WTC11 (cell line): ENCODE results near the gene PLEKHA6. TPM values are rescaled to one million over a fixed set of nuclear protein-coding genes. Genes with fewer than 3 reads are reported as not detected.

Experiments
- ATAC-seq: fragments of 200-7000 bp; cut with Tn5 transposase; 2 replicates; pipeline ENCODE4 v1.10.0; 2021; ENCODE audit warnings: mild to moderate bottlenecking, moderate library complexity
- CTCF ChIA-PET: fragments of 300-600 bp; sonication (Branson Sonifier 250); formaldehyde crosslinking; loops from one replicate; lab custom pipeline; 2021; ENCODE audit warnings: antibody characterized with exemption; lab: Charles Lee
- POLR2A ChIA-PET: fragments of 350-600 bp; sonication (Branson Sonifier 250); formaldehyde crosslinking; loops from one replicate; lab custom pipeline; 2021; ENCODE audit warnings: antibody characterized with exemption; lab: Charles Lee
- DNase-seq: peaks from one replicate; pipeline ENCODE4 v3.0.0; 2021; ENCODE audit warnings: low spot score
- H3K27ac Mint-ChIP-seq: 2 replicates; pipeline ENCODE4 v1.8.0; 2021; ENCODE audit warnings: mixed read lengths
- H3K27me3 Mint-ChIP-seq: 2 replicates; pipeline ENCODE4 v1.8.0; 2021; ENCODE audit warnings: low read depth, mild to moderate bottlenecking, moderate library complexity, mixed read lengths
- H3K36me3 Mint-ChIP-seq: 2 replicates; pipeline ENCODE4 v1.8.0; 2021; ENCODE audit warnings: mixed read lengths
- H3K4me1 Mint-ChIP-seq: 2 replicates; pipeline ENCODE4 v1.8.0; 2022; ENCODE audit warnings: mixed read lengths
- H3K4me3 Mint-ChIP-seq: 2 replicates; pipeline ENCODE4 v1.8.0; 2021; ENCODE audit warnings: mild to moderate bottlenecking, moderate library complexity, mixed read lengths
- H3K9me3 Mint-ChIP-seq: 2 replicates; pipeline ENCODE4 v1.8.0; 2021; ENCODE audit warnings: mixed read lengths
- ELF4 ChIP-seq: sonication (generic); formaldehyde crosslinking; IDR thresholded peaks from 2 replicates; pipeline ENCODE4 v1.8.1; 2022; ENCODE audit warnings: low read depth, mild to moderate bottlenecking, moderate library complexity, missing genetic modification reagents
- FOXK1 ChIP-seq: sonication (generic); formaldehyde crosslinking; IDR thresholded peaks from 2 replicates; pipeline ENCODE4 v1.8.0; 2022; ENCODE audit warnings: mild to moderate bottlenecking, moderate library complexity, missing genetic modification reagents
- IRF1 ChIP-seq: sonication (generic); formaldehyde crosslinking; IDR thresholded peaks from 2 replicates; pipeline ENCODE4 v1.8.0; 2023; ENCODE audit warnings: missing genetic modification reagents
- JUN ChIP-seq: sonication (generic); formaldehyde crosslinking; IDR thresholded peaks from 2 replicates; pipeline ENCODE4 v1.8.0; 2023; ENCODE audit warnings: mild to moderate bottlenecking, missing genetic modification reagents
- MYBL2 ChIP-seq: sonication (generic); formaldehyde crosslinking; IDR thresholded peaks from 2 replicates; pipeline ENCODE4 v1.8.1; 2023; ENCODE audit warnings: mild to moderate bottlenecking, moderate library complexity, missing genetic modification reagents
- PRRX2 ChIP-seq: fragments of 250-450 bp; sonication (Bioruptor Pico); IDR thresholded peaks from 2 replicates; pipeline ENCODE4 v1.8.0; 2021; ENCODE audit warnings: mild to moderate bottlenecking
- RELA ChIP-seq: sonication (generic); formaldehyde crosslinking; IDR thresholded peaks from 2 replicates; pipeline ENCODE4 v1.8.1; 2022; ENCODE audit warnings: missing genetic modification reagents, mild to moderate bottlenecking, borderline replicate concordance
- SMAD4 ChIP-seq: sonication (generic); formaldehyde crosslinking; IDR thresholded peaks from 2 replicates; pipeline ENCODE4 v1.8.0; 2022; ENCODE audit warnings: mild to moderate bottlenecking, missing genetic modification reagents
- TEAD1 ChIP-seq: sonication (generic); formaldehyde crosslinking; IDR thresholded peaks from 2 replicates; pipeline ENCODE4 v1.8.0; 2022; ENCODE audit warnings: mild to moderate bottlenecking, missing genetic modification reagents
- TEAD4 ChIP-seq: sonication (generic); formaldehyde crosslinking; IDR thresholded peaks from 2 replicates; pipeline ENCODE4 v1.8.0; 2022; ENCODE audit warnings: mild to moderate bottlenecking, missing genetic modification reagents
- TP53 ChIP-seq: sonication (generic); formaldehyde crosslinking; IDR thresholded peaks from 2 replicates; pipeline ENCODE4 v1.8.1; 2023; ENCODE audit warnings: mild to moderate bottlenecking, missing genetic modification reagents
- USF2 ChIP-seq: sonication (generic); formaldehyde crosslinking; IDR thresholded peaks from 2 replicates; pipeline ENCODE4 v1.8.1; 2023; ENCODE audit warnings: mild to moderate bottlenecking, missing genetic modification reagents, moderate library complexity
- ZNF232 ChIP-seq: sonication (generic); formaldehyde crosslinking; IDR thresholded peaks from 2 replicates; pipeline ENCODE4 v1.8.0; 2022; ENCODE audit warnings: mild to moderate bottlenecking, missing genetic modification reagents
- ZNF671 ChIP-seq: fragments of 250-450 bp; sonication (Bioruptor Pico); IDR thresholded peaks from 2 replicates; pipeline ENCODE4 v1.8.0; 2021; ENCODE audit warnings: mild to moderate bottlenecking
- total RNA-seq: library from RNA; stranded (reverse); gene quantifications from 3 replicates; pipeline ENCODE4 v1.2.3, GENCODE V29; 2021
- TF ChIP-seq, protein P1 (sequence below): sonication (generic); formaldehyde crosslinking; IDR thresholded peaks from 2 replicates; pipeline ENCODE4 v1.8.1; 2022; ENCODE audit warnings: low read depth, mild to moderate bottlenecking, moderate library complexity, missing genetic modification reagents, borderline replicate concordance
- TF ChIP-seq, protein P2 (sequence below): sonication (generic); formaldehyde crosslinking; IDR thresholded peaks from 2 replicates; pipeline ENCODE4 v1.8.0; 2022; ENCODE audit warnings: mild to moderate bottlenecking, missing genetic modification reagents
- TF ChIP-seq, protein P3 (sequence below): fragments of 250-450 bp; sonication (Bioruptor Pico); conservative IDR thresholded peaks from 2 replicates; pipeline ENCODE4 v1.9.0; 2021; ENCODE audit warnings: mild to moderate bottlenecking
- TF ChIP-seq, protein P4 (sequence below): fragments of 250-450 bp; sonication (Bioruptor Pico); IDR thresholded peaks from 2 replicates; pipeline ENCODE4 v1.9.0; 2021; ENCODE audit warnings: mild to moderate bottlenecking, borderline replicate concordance

PLEKHA6 gene
- total RNA-seq, 1 experiment from 2014 or later: 11.6 TPM

DNA sequence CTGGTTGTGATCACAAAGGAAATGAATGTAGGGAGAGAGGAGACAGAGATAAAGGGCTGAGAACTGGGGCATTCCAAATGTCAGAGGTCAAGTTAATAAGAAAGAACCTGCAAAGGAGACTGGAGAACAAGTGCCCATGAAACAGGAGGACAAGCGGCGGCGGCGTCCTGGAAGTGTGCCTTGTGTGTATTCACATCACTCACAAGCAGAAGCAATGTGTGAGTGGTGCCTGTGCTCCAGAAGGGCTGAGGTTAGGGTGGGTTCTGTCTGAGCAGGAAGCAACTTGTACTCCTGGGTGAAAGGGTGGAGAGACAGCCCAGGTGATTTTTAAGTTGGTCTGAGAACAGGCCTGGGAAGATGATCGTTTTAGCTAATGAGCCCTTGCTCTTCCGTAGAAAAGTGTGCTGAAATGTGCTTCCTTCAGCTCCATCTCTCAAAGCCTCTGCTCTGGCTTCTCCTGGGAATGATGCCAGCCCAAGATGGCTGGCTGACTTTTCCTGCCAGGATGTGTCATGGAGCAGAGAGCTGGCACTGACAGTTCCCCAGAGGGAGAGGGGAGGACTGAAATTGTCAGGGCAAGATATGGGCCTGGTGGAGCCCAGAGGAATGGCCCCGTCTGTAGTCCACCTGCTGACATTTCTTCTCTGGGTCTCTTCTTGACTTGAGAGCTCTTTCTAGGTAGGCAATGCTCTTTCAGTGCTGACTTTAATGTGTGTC lies 25.1 kb upstream of the PLEKHA6 start:
- POLR2A ChIA-PET: no interaction called here
- Mint-ChIP-seq H3K4me3 (no peak overlapping the region), H3K4me1 (no peaks in the 10 kb centered on the region), H3K9me3 (no peaks in the 10 kb centered on the region), H3K27me3 (peaks cover 15% of the 10 kb centered on the region), H3K36me3 (no peaks in the 10 kb centered on the region), H3K27ac (no peak overlapping the region)
- ATAC-seq (no peak), DNase-seq (no peak)
- TF ChIP-seq USF2 (CRISPR knock-in tag) (no peak), ELF4 (no peak), RELA (CRISPR knock-in tag) (no peak), IRF1 (CRISPR knock-in tag) (no peak), TEAD4 (CRISPR knock-in tag) (no peak)
- TF ChIP-seq, protein P1, sequence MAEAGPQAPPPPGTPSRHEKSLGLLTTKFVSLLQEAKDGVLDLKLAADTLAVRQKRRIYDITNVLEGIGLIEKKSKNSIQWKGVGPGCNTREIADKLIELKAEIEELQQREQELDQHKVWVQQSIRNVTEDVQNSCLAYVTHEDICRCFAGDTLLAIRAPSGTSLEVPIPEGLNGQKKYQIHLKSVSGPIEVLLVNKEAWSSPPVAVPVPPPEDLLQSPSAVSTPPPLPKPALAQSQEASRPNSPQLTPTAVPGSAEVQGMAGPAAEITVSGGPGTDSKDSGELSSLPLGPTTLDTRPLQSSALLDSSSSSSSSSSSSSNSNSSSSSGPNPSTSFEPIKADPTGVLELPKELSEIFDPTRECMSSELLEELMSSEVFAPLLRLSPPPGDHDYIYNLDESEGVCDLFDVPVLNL (CRISPR knock-in tag): no peak
- TF ChIP-seq, protein P2, sequence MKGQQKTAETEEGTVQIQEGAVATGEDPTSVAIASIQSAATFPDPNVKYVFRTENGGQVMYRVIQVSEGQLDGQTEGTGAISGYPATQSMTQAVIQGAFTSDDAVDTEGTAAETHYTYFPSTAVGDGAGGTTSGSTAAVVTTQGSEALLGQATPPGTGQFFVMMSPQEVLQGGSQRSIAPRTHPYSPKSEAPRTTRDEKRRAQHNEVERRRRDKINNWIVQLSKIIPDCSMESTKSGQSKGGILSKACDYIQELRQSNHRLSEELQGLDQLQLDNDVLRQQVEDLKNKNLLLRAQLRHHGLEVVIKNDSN (CRISPR knock-in tag): no peak
- TF ChIP-seq, protein P3, sequence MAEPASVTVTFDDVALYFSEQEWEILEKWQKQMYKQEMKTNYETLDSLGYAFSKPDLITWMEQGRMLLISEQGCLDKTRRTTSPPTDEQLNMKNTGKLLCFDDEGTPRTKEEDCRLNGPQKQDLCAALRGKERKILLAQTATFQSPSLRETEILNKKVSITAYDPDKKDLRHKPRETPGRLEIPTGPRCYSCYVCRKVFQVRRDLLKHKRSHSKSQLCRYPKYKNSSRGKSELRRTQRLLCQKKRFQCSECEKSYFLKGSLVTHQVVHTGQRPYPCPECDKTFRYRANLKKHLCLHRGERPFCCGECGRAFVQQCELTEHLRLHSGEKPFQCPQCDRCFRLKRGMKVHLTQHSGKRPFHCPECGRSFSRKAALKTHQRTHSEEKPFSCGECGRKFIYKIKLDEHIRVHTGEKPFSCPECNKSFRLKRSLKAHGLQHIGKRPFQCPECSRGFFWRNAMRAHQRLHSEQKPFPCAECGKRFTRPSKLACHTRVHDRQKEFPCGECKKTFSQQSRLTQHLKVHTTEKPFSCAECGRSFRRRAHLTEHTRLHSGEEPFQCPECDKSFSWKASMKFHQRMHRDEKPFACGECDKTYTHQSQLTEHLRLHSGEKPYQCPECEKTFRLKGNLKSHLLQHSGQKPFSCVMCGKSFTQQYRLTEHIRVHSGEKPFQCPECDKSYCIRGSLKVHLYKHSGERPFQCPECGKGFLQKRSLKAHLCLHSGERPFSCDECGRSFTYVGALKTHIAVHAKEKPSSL (CRISPR knock-in tag): no peak
- CTCF ChIA-PET: interaction anchor here (0.5 to 3.1 kb wide), 4 partner anchors 14 to 226 kb away, joined by 3 to 28 read pairs (median 3); no protein-coding TSS in a partner anchor

DNA sequence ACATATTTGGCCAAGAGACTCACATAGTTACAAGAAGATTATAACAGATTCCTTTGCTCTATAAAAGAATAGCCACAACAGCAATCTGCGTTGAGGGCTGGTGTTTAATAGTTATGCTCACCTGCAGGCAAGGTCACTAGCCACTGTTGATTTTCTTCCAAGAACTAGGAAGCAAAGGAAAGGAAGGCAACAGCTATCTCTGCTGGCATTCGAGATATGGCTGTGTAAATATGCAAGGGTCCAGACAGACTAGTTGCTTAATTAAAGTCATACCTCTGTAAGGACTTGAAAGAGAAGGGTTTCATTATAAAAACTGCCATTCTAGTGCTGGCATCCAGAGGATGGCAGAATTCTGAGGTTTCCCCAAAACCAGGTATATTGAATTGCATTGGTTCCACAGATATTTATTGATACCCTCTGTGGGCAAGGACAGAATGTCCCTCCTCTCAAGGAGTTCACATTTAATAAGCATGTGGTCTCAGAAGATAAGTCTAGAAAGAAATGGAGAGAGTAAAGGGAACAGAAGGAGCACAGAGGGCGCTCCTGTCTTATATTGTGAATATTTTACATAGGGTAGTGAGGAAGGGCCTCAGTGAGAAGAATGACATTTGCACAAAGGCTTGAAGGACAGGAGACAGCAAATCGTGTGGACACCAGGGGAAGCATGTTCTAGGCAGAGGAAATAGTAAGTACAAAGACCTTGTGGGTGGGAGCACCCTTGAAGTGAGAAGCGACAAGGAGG lies 23.6 kb upstream of the PLEKHA6 start:
- Mint-ChIP-seq H3K27ac (no peak overlapping the region), H3K36me3 (no peaks in the 10 kb centered on the region), H3K4me1 (peaks cover 2% of the 10 kb centered on the region; the same call in 1 of the 2 replicates), H3K4me3 (no peak overlapping the region), H3K27me3 (peaks cover 29% of the 10 kb centered on the region), H3K9me3 (no peaks in the 10 kb centered on the region)
- TF ChIP-seq ZNF671 (CRISPR knock-in tag) (no peak), TEAD1 (no peak), MYBL2 (CRISPR knock-in tag) (no peak), RELA (CRISPR knock-in tag) (no peak), SMAD4 (CRISPR knock-in tag) (no peak), TP53 (no peak), ZNF232 (no peak), PRRX2 (CRISPR knock-in tag) (no peak), JUN (CRISPR knock-in tag) (no peak), FOXK1 (CRISPR knock-in tag) (no peak)
- TF ChIP-seq, protein P3 (CRISPR knock-in tag): no peak
- TF ChIP-seq, protein P4, sequence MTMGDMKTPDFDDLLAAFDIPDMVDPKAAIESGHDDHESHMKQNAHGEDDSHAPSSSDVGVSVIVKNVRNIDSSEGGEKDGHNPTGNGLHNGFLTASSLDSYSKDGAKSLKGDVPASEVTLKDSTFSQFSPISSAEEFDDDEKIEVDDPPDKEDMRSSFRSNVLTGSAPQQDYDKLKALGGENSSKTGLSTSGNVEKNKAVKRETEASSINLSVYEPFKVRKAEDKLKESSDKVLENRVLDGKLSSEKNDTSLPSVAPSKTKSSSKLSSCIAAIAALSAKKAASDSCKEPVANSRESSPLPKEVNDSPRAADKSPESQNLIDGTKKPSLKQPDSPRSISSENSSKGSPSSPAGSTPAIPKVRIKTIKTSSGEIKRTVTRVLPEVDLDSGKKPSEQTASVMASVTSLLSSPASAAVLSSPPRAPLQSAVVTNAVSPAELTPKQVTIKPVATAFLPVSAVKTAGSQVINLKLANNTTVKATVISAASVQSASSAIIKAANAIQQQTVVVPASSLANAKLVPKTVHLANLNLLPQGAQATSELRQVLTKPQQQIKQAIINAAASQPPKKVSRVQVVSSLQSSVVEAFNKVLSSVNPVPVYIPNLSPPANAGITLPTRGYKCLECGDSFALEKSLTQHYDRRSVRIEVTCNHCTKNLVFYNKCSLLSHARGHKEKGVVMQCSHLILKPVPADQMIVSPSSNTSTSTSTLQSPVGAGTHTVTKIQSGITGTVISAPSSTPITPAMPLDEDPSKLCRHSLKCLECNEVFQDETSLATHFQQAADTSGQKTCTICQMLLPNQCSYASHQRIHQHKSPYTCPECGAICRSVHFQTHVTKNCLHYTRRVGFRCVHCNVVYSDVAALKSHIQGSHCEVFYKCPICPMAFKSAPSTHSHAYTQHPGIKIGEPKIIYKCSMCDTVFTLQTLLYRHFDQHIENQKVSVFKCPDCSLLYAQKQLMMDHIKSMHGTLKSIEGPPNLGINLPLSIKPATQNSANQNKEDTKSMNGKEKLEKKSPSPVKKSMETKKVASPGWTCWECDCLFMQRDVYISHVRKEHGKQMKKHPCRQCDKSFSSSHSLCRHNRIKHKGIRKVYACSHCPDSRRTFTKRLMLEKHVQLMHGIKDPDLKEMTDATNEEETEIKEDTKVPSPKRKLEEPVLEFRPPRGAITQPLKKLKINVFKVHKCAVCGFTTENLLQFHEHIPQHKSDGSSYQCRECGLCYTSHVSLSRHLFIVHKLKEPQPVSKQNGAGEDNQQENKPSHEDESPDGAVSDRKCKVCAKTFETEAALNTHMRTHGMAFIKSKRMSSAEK (CRISPR knock-in tag): no peak
- CTCF ChIA-PET: interaction anchor here (7.3 kb wide), 1 partner anchor 15 kb away, joined by 105 read pairs; no protein-coding TSS in a partner anchor
- ATAC-seq: no peak
- no peak for DNase-seq
- POLR2A ChIA-PET: no interaction called here
